ENCODE data around the gene ALOX15. TPM values are rescaled to one million over a fixed set of nuclear protein-coding genes. Genes with fewer than 3 reads are reported as not detected.
"Not testable (repeated sequence)": the region's sequence is repeated elsewhere in the genome, so short reads cannot be mapped to it uniquely, and the experiment has no call there.

The ALOX15 gene
- total and polyA plus RNA-seq, 9 donors = 0.07 to 4.1 (median 0.38) TPM; not detected in 3

DNA sequence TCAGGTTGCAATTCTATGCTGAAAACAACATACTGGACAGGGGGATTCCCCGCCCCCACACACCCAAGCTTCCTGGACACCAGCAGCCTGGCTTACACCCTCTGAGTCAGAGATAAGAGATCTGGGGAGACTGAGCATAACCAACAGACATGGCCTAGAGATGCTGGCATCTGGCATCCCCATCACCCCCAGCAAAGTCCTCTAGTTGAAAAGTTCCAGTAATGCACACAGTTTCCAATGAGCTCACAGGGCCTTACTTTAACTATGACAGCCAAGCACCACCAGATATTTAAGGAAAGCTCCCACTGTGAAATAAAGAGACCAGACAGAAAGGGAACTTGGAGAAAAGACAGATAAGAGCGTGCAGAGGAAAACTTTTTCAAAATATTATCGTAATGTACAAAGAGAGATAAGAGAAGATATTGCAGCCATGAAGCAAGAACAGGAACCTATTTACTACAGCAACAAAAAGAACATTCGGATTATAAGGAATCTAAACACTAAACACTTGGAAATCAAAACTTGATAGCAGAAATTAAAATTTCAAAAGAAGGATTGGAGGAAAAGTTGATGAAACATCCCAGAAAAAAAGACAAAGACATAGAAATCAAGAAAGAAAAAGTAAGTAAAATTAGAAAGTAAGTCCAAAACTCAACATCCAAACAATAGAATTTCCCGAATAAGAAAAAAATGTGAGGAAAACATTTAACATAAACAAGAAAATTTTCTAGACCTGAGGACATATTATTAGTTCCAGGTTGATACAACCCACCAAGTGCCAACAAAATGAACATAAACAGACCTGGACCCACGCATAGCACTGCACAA, 17.2 kb upstream of the ALOX15 start:
- WGBS, 3 donors = 40 to 51% (median 40%) methylated on average over 6 of the region's 6 CpGs
- intact Hi-C loops (cut with DNase I) = no loop called here
- no peaks in the 10 kb centered on the region for H3K27me3 ChIP-seq

GRCh38 chr17:4657678-4658077, 16.2 kb upstream of the ALOX15 start:
- no peak for DNase-seq
- Histone ChIP-seq H3K27me3 (no peaks in the 10 kb centered on the region), H3K4me3 (no peak overlapping the region), H3K4me1 (ENCODE audit: insufficient read depth) (no peaks in the 10 kb centered on the region), H3K9me3 (no peaks in the 10 kb centered on the region), H3K27ac (no peak overlapping the region), H3K36me3 (no peaks in the 10 kb centered on the region)
- TF ChIP-seq CTCF (IDR thresholded peaks at IDR 0.05) (no peak), POLR2A (IDR thresholded peaks at IDR 0.05) (no peak), EP300 (IDR thresholded peaks at IDR 0.05) (no peak)
- intact Hi-C loops (cut with DNase I) = no loop called here
- WGBS, 3 donors = 85 to 92% (median 92%) methylated on average over 2 of the region's 2 CpGs

More for the DNA sequence above, 17.2 kb upstream of the ALOX15 start:
- H3K27ac ChIP-seq = no peak overlapping the region
- no peak overlapping the region for H3K4me3 ChIP-seq
- TF ChIP-seq EP300 (IDR thresholded peaks at IDR 0.05) (no peak), CTCF (IDR thresholded peaks at IDR 0.05) (no peak), POLR2A (IDR thresholded peaks at IDR 0.05) (no peak)
- H3K4me1 ChIP-seq (ENCODE audit: insufficient read depth) = no peaks in the 10 kb centered on the region
- H3K9me3 ChIP-seq = no peaks in the 10 kb centered on the region
- no peaks in the 10 kb centered on the region for H3K36me3 ChIP-seq
- no peak for DNase-seq

DNA sequence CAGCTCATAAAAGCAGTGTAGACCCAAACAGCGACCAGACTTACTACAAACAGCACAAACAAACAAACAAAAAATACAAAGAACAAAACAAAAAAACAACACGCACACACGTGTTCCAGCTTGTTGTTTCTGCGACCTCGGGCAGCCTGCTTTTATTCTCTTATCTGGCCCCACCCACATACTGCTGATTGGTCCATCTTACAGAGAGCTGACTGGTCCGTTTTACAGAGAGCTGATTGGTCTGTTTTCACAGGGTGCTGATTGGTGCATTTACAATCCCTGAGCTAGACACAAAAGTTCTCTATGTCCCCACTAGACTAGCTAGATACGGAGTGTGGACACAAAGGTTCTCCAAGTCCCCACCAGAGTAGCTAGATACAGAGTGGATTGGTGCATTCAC, 14.5 kb upstream of the ALOX15 start:
- H3K4me1 ChIP-seq (ENCODE audit: insufficient read depth); H3K9me3 ChIP-seq; H3K27ac ChIP-seq; H3K27me3 ChIP-seq; intact Hi-C loops (cut with DNase I); H3K36me3 ChIP-seq; H3K4me3 ChIP-seq; DNase-seq: not testable (repeated sequence)
- WGBS, 3 donors = 80 to 82% (median 82%) methylated on average over 7 of the region's 7 CpGs

- intact Hi-C loops (cut with DNase I) = no loop called here
- TF ChIP-seq CTCF (IDR thresholded peaks at IDR 0.05) (no peak), EP300 (IDR thresholded peaks at IDR 0.05) (no peak), POLR2A (IDR thresholded peaks at IDR 0.05) (no peak)
- Histone ChIP-seq H3K36me3 (no peaks in the 10 kb centered on the region), H3K9me3 (no peaks in the 10 kb centered on the region), H3K4me1 (ENCODE audit: insufficient read depth) (no peaks in the 10 kb centered on the region), H3K27ac (no peak overlapping the region), H3K27me3 (no peaks in the 10 kb centered on the region), H3K4me3 (no peak overlapping the region)
- no peak for DNase-seq
- 71 to 77% (median 74%) methylated on average over 5 of the region's 5 CpGs for WGBS, 3 donors
Measured at GRCh38 chr17:4652997-4653396, 11.5 kb upstream of the ALOX15 start.

DNA sequence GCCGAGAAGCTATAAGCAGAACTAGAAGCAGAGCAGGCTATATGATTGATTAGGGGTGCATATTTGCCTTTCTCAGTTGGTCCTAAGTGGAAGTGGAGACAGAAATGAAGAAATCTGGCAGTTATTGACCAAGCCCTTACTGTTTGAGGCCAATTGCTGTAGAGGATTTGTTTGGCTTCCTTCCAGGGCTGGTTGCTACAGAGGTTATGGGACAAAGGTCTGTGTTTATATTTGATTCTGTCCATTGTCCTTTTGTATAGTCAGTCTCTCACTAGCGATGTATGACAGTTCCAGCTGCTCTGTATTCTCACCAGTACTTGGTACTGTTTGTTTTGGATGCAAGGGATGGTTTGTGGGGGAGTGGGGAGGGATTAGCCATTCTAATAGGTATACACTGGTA, 7.3 kb upstream of the ALOX15 start:
- H3K9me3 ChIP-seq = no peaks in the 10 kb centered on the region
- no peak overlapping the region for H3K4me3 ChIP-seq
- 53 to 65% (median 61%) methylated on average over 2 of the region's 2 CpGs for WGBS, 3 donors
- no peak overlapping the region for H3K27ac ChIP-seq
- TF ChIP-seq POLR2A (IDR thresholded peaks at IDR 0.05) = no peak
- TF ChIP-seq CTCF (IDR thresholded peaks at IDR 0.05) = no peak
- TF ChIP-seq EP300 (IDR thresholded peaks at IDR 0.05) = no peak
- no peaks in the 10 kb centered on the region for H3K36me3 ChIP-seq
- no peaks in the 10 kb centered on the region for H3K27me3 ChIP-seq
- H3K4me1 ChIP-seq (ENCODE audit: insufficient read depth) = no peaks in the 10 kb centered on the region
- intact Hi-C loops (cut with DNase I) = no loop called here
- DNase-seq = no peak

Data from ovary (tissue), 9 donors.